Esophagus squamous epithelium (tissue), 5 donors: ENCODE results near the gene KRABD2.
"Not testable (repeated sequence)": the region's sequence is repeated elsewhere in the genome, so short reads cannot be mapped to it uniquely, and the experiment has no call there.

Experiments
- DNase-seq: peaks from one replicate; lab custom pipeline; 2025; lab: John Stamatoyannopoulos, UW
- H3K27ac ChIP-seq, 4 donors: fragments of 200-600 bp; sonication (generic); one replicate each; pipeline ENCODE4 v1.5.1; 2016 to 2019; ENCODE audit warnings: mild to moderate bottlenecking in 1 of 4
- H3K27me3 ChIP-seq, 4 donors: fragments of 200-600 bp; sonication (generic); 1 replicate in 3 of 4; 2 replicates in 1 of 4; pipeline versions ENCODE4 v1.5.1 to v1.6.0; 2017 to 2021; ENCODE audit warnings: antibody characterized with exemption in 1 of 4
- H3K36me3 ChIP-seq, 3 donors: fragments of 200-600 bp; sonication (generic); one replicate each; pipeline ENCODE4 v1.5.1; 2016 to 2019
- H3K4me1 ChIP-seq, 3 donors: fragments of 200-600 bp; sonication (generic); one replicate each; pipeline ENCODE4 v1.5.1; 2017 to 2019
- H3K4me3 ChIP-seq, 4 donors: fragments of 200-600 bp; sonication (generic); 1 replicate in 3 of 4; 2 replicates in 1 of 4; pipeline ENCODE4 v1.5.1; 2016 to 2019; ENCODE audit warnings: mild to moderate bottlenecking in 2 of 4, moderate library complexity in 1 of 4
- H3K9me3 ChIP-seq, 3 donors: fragments of 200-600 bp; sonication (generic); one replicate each; pipeline ENCODE4 v1.5.1; 2016 to 2019
- POLR2A ChIP-seq, 4 donors: fragments of 450-650 bp; IDR thresholded peaks; one replicate each; pipeline ENCODE4 v1.6.1; 2017; ENCODE audit warnings: antibody characterized with exemption in 4 of 4, mild to moderate bottlenecking in 4 of 4, moderate library complexity in 3 of 4
- WGBS, 2 donors: methylation state at CpG; one replicate each; pipeline ENCODE4 v1.1.5; 2018; 5-methylcytosine and 5-hydroxymethylcytosine counted together
- intact Hi-C: fragments of 100-400 bp; cut with DNase I; formaldehyde crosslinking; loops from one replicate; pipeline ENCODE4 v1.15.0; 2022
- TF ChIP-seq, protein P1 (sequence below), 6 experiments: fragments of 450-650 bp in 4 of 6; fragments of 200-600 bp in 2 of 6; sonication (generic) in 2 of 6; IDR thresholded peaks; one replicate each; pipeline ENCODE4 v1.5.1; 2016 to 2019; ENCODE audit warnings: antibody characterized with exemption in 6 of 6, mild to moderate bottlenecking in 4 of 6, moderate library complexity in 4 of 6
- donor health status: DM: yes; HTN: yes; CAD: no.

Gene KRABD2

DNA sequence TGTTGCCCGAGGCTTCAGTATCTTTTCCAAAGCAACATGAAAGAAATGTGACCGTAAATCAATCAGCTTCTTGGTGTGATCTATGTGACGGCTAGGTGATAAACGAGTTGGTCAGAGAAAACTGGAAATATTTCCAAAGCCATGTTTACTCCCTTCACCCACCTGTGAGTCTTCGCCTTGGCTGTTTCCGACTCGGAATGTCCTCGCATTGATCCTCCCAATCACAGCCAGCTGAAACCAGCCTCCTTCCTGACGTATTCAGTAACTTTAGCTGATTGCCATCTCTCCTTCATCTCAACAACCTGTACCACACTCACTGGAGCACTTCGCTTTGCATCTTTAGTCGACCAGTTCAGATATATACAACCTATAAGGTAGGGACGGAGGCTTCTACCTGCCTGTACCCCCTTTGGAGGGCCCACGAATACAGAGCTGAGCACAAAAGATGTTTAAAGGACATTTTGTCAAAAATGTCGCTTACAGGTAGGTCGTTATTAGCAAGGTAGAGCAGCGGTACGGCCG is 705 bp downstream of the KRABD2 start:
- Histone ChIP-seq H3K27me3 (no peaks in the 10 kb centered on the region), H3K9me3 (no peaks in the 10 kb centered on the region), H3K36me3 (peaks cover 27 to 53% (median 28%) of the 10 kb centered on the region in 3 donors), H3K4me3 (peak overlapping the region; percentile 38 to 79 (median 72)), H3K27ac (peak overlapping the region; percentile 68 to 94 (median 92)), H3K4me1 (peaks cover 0 to 54% (median 31%) of the 10 kb centered on the region in 3 donors)
- WGBS, 2 donors: 20 to 28% methylated on average over 18 of the region's 18 CpGs
- no peak for DNase-seq
- intact Hi-C loops: no loop called here
- TF ChIP-seq, protein P1, sequence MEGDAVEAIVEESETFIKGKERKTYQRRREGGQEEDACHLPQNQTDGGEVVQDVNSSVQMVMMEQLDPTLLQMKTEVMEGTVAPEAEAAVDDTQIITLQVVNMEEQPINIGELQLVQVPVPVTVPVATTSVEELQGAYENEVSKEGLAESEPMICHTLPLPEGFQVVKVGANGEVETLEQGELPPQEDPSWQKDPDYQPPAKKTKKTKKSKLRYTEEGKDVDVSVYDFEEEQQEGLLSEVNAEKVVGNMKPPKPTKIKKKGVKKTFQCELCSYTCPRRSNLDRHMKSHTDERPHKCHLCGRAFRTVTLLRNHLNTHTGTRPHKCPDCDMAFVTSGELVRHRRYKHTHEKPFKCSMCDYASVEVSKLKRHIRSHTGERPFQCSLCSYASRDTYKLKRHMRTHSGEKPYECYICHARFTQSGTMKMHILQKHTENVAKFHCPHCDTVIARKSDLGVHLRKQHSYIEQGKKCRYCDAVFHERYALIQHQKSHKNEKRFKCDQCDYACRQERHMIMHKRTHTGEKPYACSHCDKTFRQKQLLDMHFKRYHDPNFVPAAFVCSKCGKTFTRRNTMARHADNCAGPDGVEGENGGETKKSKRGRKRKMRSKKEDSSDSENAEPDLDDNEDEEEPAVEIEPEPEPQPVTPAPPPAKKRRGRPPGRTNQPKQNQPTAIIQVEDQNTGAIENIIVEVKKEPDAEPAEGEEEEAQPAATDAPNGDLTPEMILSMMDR (IDR thresholded peaks at IDR 0.05): no peak
- TF ChIP-seq POLR2A (IDR thresholded peaks at IDR 0.05): no peak

DNA sequence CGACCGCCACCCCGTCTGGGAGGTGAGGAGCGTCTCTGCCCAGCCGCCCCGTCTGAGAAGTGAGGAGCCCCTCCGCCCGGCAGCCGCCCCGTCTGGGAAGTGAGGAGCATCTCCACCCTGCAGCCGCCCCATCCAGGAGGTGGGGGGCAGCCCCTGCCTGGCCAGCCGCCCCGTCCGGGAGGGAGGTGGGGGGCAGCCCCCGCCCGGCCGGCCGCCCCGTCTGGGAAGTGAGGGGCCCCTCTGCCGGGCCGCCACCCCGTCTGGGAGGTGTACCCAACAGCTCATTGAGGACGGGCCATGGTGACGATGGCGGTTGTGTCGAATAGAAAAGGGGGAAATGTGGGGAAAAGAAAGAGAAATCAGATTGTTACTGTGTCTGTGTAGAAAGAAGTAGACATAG is 2.6 kb downstream of the KRABD2 start:
- DNase-seq, H3K9me3 ChIP-seq, H3K4me3 ChIP-seq, intact Hi-C loops, H3K27me3 ChIP-seq, H3K27ac ChIP-seq: not testable (repeated sequence)
- peaks cover 0 to 34% (median 17%) of the 10 kb centered on the region in 3 donors for H3K4me1 ChIP-seq
- 83 to 100% methylated on average over 1 of the region's 26 CpGs for WGBS, 2 donors
- H3K36me3 ChIP-seq: peaks cover 15 to 53% (median 20%) of the 10 kb centered on the region in 3 donors

GRCh38 chr17:8372422-8372821 is 4.1 kb downstream of the KRABD2 start:
- intact Hi-C loops: no loop called here
- Histone ChIP-seq H3K27me3 (no peaks in the 10 kb centered on the region), H3K4me3 (no peak overlapping the region), H3K4me1 (peaks cover 0 to 28% (median 17%) of the 10 kb centered on the region in 3 donors), H3K27ac (no peak overlapping the region), H3K9me3 (no peaks in the 10 kb centered on the region), H3K36me3 (peaks cover 5 to 48% (median 10%) of the 10 kb centered on the region in 3 donors)
- no peak for DNase-seq
- TF ChIP-seq, protein P1 (IDR thresholded peaks at IDR 0.05): no peak
- TF ChIP-seq POLR2A (IDR thresholded peaks at IDR 0.05): no peak
- 57 to 68% methylated on average over 6 to 7 of the region's 7 CpGs for WGBS, 2 donors

DNA sequence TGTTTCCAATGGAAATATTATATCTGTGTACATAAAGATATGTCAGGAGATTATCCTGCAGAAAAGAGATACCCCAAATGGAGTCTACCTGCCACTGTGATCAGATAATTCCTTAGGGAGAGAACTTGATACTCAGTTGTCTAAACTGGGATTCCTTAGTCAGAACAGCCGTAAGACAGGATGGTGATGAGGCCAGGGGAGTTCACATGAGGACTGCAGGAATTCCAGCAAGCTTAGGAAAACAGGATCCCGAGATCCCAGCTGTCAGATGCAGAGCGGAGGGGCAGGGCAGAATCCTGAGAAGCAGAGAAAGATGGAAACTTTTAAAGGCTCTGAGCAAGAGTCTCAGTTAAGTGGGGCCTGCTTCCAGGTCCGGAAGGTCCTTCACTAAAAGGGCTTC is 4.7 kb downstream of the KRABD2 start:
- Histone ChIP-seq H3K4me1 (peaks cover 0 to 23% (median 11%) of the 10 kb centered on the region in 3 donors), H3K27me3 (no peaks in the 10 kb centered on the region), H3K4me3 (no peak overlapping the region), H3K27ac (no peak overlapping the region), H3K9me3 (no peaks in the 10 kb centered on the region), H3K36me3 (peaks cover 0 to 41% (median 8%) of the 10 kb centered on the region in 3 donors)
- TF ChIP-seq, protein P1 (IDR thresholded peaks at IDR 0.05): no peak
- TF ChIP-seq POLR2A (IDR thresholded peaks at IDR 0.05): no peak
- 65 to 85% methylated on average over 4 of the region's 4 CpGs for WGBS, 2 donors
- DNase-seq: no peak
- intact Hi-C loops: no loop called here

GRCh38 chr17:8369944-8370343 is 6.6 kb downstream of the KRABD2 start:
- Histone ChIP-seq H3K9me3 (no peaks in the 10 kb centered on the region), H3K36me3 (peaks cover 0 to 48% (median 8%) of the 10 kb centered on the region in 3 donors), H3K27me3 (no peaks in the 10 kb centered on the region), H3K4me3 (no peak overlapping the region), H3K4me1 (peaks cover 0 to 8% (median under 1%) of the 10 kb centered on the region in 3 donors), H3K27ac (no peak overlapping the region)
- intact Hi-C loops: no loop called here
- no peak for DNase-seq
- whole genome bisulfite sequencing, 2 donors: 82 to 87% methylated on average over 8 of the region's 8 CpGs
- TF ChIP-seq POLR2A (IDR thresholded peaks at IDR 0.05): no peak
- TF ChIP-seq, protein P1 (IDR thresholded peaks at IDR 0.05): no peak
